Skeletal muscle tissue (tissue), 4 donors: ENCODE results near the gene GLIS1. TPM values are rescaled to one million over a fixed set of nuclear protein-coding genes. Genes with fewer than 3 reads are reported as not detected.
A peak's percentile ranks its signal among the peaks of the same experiment; 100 is the strongest.

Source experiments
- H3K27ac ChIP-seq: one replicate; pipeline ENCODE4 v1.7.0; 2013; ENCODE audit warnings: mild to moderate bottlenecking, low read depth, low read length, inconsistent platforms
- H3K27me3 ChIP-seq, 3 donors: one replicate each; pipeline ENCODE4 v1.7.0; 2013; ENCODE audit warnings: low read length in 3 of 3; ENCODE audit not compliant: control insufficient read depth in 3 of 3, insufficient read depth in 3 of 3
- H3K36me3 ChIP-seq, 3 donors: one replicate each; pipeline ENCODE4 v1.7.0; 2013; ENCODE audit warnings: low read length in 3 of 3; ENCODE audit not compliant: control insufficient read depth in 3 of 3, insufficient read depth in 3 of 3
- H3K4me1 ChIP-seq, 3 donors: one replicate each; pipeline ENCODE4 v1.7.0; 2013; ENCODE audit warnings: low read length in 3 of 3, mild to moderate bottlenecking in 3 of 3; ENCODE audit not compliant: control insufficient read depth in 3 of 3, insufficient read depth in 3 of 3
- H3K4me3 ChIP-seq, 3 donors: one replicate each; pipeline ENCODE4 v1.7.0; 2013; ENCODE audit warnings: low read length in 3 of 3
- H3K9ac ChIP-seq, 3 donors: one replicate each; pipeline ENCODE4 v1.7.0; 2013; ENCODE audit warnings: low read length in 3 of 3, mild to moderate bottlenecking in 3 of 3, moderate library complexity in 2 of 3, low read depth in 1 of 3
- H3K9me3 ChIP-seq, 3 donors: one replicate each; pipeline ENCODE4 v1.7.0; 2013; ENCODE audit warnings: low read length in 3 of 3; ENCODE audit not compliant: control insufficient read depth in 3 of 3
- total RNA-seq: library from RNA; depleted of rRNA; stranded (reverse); fragments of >200 nt; gene quantifications from one replicate; pipeline ENCODE4 v1.2.3, GENCODE V29; 2014
- donor health status: Osteomylitis.

Gene GLIS1
- total RNA-seq, result not detected

DNA sequence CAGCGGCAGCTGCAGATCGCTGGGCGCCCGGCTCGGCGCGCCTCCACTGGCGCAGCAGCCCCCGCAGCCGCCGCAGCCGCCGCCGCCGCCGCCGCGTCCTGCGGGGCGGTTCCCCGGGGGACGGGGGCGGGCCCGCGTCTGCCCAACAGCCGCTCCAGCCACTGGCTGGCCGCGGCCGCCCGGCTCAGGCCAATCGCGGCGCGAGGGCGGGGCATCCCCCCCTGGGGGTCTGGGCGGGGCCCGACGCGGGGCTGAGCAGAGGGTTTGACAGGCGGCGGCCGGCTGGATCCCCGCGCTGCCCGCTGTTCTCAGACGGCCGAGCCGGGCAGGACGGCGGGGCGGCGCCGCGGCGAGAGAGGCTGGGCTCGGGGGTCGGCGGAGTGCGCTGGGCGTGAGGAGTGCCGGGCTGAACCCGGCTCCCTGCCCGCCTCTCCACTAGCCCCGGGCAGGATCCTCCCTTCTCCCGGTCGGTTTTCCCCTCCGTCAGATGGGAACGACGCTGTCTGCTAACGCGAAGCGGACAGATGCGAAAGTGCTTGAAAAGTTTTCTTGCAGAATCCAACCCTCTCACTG lies at the start of gene GLIS1:
GLIS1 (minus strand) TSS at position 56 of the 573 bp plus-strand sequence. CDS start 1,100 bp downstream, outside the sequence.
- peaks cover 33 to 41% (median 33%) of the 10 kb centered on the region in 3 donors for H3K27me3 ChIP-seq
- peak within 1 kb of the TSS; percentile 50 to 60 (median 51) for H3K9ac ChIP-seq
- peaks cover 8 to 17% (median 16%) of the 10 kb centered on the region in 3 donors for H3K4me1 ChIP-seq
- H3K9me3 ChIP-seq, result no peaks in the 10 kb centered on the region
- no peak within 1 kb of the TSS for H3K27ac ChIP-seq
- H3K4me3 ChIP-seq, result peak within 1 kb of the TSS; percentile 67 to 72 (median 69)
- H3K36me3 ChIP-seq, result no peaks in the 10 kb centered on the region

DNA sequence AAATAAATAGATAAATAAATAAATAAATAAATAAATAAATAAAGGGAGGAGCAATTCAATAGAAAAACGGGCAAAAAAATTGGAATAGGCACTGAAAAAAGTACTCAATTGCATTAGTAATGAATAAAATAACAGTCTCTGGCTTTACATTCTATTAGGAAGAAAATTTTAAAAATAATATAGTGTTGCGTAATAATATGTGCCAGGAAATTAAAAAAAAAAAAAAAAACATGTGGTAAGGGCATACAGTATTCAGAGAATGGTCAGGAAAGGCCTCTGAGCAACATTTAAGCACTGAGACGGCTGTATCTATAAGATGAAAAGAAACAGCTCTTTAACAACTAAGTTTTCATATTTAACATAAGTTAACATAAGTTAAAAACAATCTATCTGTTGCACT lies 48.7 kb upstream of the GLIS1 start:
- Histone ChIP-seq H3K9me3 (no peaks in the 10 kb centered on the region), H3K9ac (no peak overlapping the region), H3K4me1 (no peaks in the 10 kb centered on the region), H3K27me3 (no peaks in the 10 kb centered on the region), H3K36me3 (peaks cover 7 to 13% (median 8%) of the 10 kb centered on the region in 3 donors), H3K4me3 (no peak overlapping the region), H3K27ac (no peak overlapping the region)

DNA sequence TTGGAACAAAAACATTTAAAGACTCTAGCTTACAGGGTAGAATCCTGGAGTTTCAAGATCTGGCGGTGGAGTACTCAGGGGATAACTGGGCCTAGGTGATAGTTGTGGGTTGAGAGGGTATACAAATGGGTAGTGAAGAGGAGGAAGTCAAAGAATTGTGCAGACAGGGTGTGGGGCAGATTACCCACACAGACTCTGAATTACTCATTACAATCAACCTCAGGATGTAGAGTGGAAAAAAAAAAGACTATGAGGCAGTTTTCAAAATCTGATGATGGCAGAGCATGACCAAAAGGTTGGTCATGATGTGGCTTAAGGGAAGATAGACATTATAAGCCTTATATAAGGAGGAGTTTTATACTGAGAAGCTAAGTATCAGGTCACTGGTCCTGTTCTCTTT lies 44.1 kb upstream of the GLIS1 start:
- Histone ChIP-seq H3K4me3 (no peak overlapping the region), H3K36me3 (peaks cover 3 to 8% (median 4%) of the 10 kb centered on the region in 3 donors), H3K9me3 (no peaks in the 10 kb centered on the region), H3K27me3 (no peaks in the 10 kb centered on the region), H3K9ac (no peak overlapping the region), H3K4me1 (no peaks in the 10 kb centered on the region), H3K27ac (no peak overlapping the region)

DNA sequence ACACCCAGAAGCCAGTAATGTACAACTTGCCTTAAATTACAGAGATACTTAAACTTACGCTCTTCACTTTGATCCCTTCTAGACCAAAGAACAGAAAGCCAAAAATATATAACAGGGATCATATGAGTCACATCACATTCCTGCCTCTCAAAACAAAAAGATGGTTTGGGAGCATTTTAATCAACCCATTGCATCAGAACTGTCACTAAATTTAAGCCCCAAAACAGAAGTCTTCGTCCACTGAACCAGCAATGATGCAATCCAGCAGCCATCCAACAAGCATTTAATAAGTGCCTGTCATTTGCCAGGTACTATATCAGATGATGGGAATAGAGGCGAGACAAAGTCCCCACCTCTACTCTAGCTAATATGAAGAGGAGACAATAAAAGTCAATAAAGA lies 42.7 kb upstream of the GLIS1 start:
- Histone ChIP-seq H3K4me1 (no peaks in the 10 kb centered on the region), H3K4me3 (no peak overlapping the region), H3K27ac (no peak overlapping the region), H3K9me3 (no peaks in the 10 kb centered on the region), H3K36me3 (peaks cover 3 to 7% (median 4%) of the 10 kb centered on the region in 3 donors), H3K9ac (no peak overlapping the region), H3K27me3 (no peaks in the 10 kb centered on the region)

DNA sequence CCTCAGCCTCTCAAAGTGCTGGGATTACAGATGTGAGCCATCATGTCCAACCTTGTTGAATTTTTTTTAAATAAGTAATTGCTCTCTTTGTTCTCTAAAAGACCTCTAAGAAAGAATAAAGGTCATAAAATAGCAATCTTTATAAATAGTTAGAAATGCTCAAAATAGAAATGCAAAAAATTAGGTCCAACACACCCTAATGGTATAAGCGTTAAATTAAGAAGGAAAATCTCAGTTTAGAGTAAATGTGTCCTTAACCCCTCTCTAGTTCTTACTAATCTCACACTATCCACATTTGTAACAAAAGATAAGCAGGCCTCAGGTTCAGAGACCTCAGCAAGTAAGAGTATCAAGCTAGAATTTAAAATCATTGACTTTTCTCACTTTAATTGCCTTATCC lies 38.3 kb upstream of the GLIS1 start:
- H3K9me3 ChIP-seq, result no peaks in the 10 kb centered on the region
- no peaks in the 10 kb centered on the region for H3K4me1 ChIP-seq
- no peaks in the 10 kb centered on the region for H3K27me3 ChIP-seq
- H3K9ac ChIP-seq, result no peak overlapping the region
- no peak overlapping the region for H3K27ac ChIP-seq
- peaks cover 0 to 5% (median 1%) of the 10 kb centered on the region in 3 donors for H3K36me3 ChIP-seq
- no peak overlapping the region for H3K4me3 ChIP-seq

DNA sequence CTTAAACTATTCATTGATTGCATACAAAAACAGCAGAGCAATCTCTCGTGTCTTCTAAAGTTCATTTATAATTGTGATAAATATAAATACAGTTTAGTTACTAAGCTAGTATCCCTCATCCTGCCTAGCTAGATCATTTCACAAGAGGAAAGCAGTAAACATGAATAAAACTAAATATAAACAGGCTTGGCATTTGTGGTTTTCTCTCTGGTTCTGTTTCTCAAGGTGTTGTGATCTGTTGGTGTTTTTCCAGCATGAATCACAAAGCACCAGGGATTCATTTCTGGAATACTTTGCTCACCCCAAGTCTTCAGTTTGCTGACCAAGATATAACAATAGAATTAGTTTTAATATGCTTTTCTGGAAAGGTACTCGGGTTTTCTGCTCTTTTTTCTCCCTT lies 32.7 kb upstream of the GLIS1 start:
- H3K27me3 ChIP-seq, result no peaks in the 10 kb centered on the region
- no peak overlapping the region for H3K4me3 ChIP-seq
- no peak overlapping the region for H3K27ac ChIP-seq
- peaks cover 0 to 5% (median 0%) of the 10 kb centered on the region in 3 donors for H3K4me1 ChIP-seq
- H3K9ac ChIP-seq, result no peak overlapping the region
- H3K36me3 ChIP-seq, result peaks cover 2 to 5% (median 2%) of the 10 kb centered on the region in 3 donors
- H3K9me3 ChIP-seq, result no peaks in the 10 kb centered on the region

DNA sequence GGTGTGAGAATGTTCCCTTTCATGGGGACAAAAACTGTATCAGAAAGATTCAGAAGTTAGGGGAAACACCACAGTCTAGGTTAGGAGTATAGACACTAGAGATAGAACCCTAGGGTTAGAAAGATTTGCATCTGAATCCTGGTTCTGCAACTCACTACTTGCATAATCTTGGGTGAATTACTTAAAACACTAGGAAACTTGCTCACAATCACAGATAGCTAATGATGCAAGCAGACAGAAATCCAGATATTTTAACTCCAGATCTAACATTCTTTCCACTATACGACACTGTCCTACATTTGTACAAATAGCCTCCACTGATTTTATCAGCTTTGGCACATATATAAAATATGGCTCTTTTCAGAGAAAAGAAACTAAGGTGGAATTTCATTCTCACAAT lies 30.8 kb upstream of the GLIS1 start:
- peaks cover 0 to 8% (median 0%) of the 10 kb centered on the region in 3 donors for H3K4me1 ChIP-seq
- no peaks in the 10 kb centered on the region for H3K9me3 ChIP-seq
- H3K27me3 ChIP-seq, result no peaks in the 10 kb centered on the region
- H3K9ac ChIP-seq, result no peak overlapping the region
- no peak overlapping the region for H3K27ac ChIP-seq
- peaks cover 2 to 5% (median 2%) of the 10 kb centered on the region in 3 donors for H3K36me3 ChIP-seq
- no peak overlapping the region for H3K4me3 ChIP-seq

DNA sequence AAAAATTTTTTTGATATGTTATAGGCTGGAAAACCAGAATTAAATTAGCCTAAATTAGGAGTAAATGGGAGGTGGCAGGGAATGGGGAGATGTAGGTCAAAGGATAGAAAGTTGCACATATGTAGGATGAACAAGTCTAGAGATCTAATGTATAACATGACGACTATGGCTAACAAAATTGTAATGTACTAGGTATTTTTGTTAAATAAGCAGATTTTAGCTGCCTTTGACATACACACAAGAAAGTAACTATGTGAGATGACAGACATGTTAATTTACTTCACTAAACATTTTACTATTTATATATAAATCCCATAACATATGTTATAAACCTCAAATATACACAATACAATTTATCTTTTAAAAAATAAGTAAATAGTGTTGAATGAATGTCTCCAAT lies 30.2 kb upstream of the GLIS1 start:
- H3K9ac ChIP-seq, result no peak overlapping the region
- H3K4me3 ChIP-seq, result no peak overlapping the region
- H3K4me1 ChIP-seq, result peaks cover 0 to 8% (median 0%) of the 10 kb centered on the region in 3 donors
- no peak overlapping the region for H3K27ac ChIP-seq
- H3K27me3 ChIP-seq, result no peaks in the 10 kb centered on the region
- no peaks in the 10 kb centered on the region for H3K9me3 ChIP-seq
- peaks cover 2 to 5% (median 2%) of the 10 kb centered on the region in 3 donors for H3K36me3 ChIP-seq

DNA sequence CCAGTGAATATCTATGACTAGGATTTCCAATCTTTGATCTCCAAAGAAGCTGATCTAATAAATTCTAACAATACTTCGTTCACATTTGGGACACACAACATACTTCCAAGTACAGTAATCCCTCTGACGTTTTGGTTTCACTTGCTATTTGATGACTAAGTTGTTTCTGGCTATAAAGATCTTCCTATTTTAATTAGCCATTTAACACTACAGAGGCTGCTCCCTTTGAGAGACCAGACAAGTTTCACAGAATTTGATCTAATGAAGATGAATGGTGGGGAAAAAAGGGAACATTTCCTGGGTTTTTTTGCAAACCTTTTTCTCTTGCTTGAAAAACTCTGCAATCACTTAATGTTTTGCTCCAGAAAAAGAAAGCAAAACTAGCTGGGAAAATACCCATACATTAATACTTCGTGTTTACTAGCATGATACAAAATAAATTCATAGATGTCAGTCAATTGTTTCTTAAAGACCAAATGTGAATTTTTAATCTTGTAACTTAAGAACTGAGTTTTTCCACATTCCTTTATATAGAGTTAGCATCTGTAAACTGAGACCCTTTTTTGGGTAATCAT lies 28.0 kb upstream of the GLIS1 start:
- H3K27ac ChIP-seq, result no peak overlapping the region
- no peak overlapping the region for H3K4me3 ChIP-seq
- H3K36me3 ChIP-seq, result peaks cover 0 to 2% (median 0%) of the 10 kb centered on the region in 3 donors
- H3K27me3 ChIP-seq, result no peaks in the 10 kb centered on the region
- H3K4me1 ChIP-seq, result peaks cover 0 to 8% (median 0%) of the 10 kb centered on the region in 3 donors
- no peaks in the 10 kb centered on the region for H3K9me3 ChIP-seq
- peak overlapping the region in 2 of 3 donors; percentile 8 to 60 for H3K9ac ChIP-seq

DNA sequence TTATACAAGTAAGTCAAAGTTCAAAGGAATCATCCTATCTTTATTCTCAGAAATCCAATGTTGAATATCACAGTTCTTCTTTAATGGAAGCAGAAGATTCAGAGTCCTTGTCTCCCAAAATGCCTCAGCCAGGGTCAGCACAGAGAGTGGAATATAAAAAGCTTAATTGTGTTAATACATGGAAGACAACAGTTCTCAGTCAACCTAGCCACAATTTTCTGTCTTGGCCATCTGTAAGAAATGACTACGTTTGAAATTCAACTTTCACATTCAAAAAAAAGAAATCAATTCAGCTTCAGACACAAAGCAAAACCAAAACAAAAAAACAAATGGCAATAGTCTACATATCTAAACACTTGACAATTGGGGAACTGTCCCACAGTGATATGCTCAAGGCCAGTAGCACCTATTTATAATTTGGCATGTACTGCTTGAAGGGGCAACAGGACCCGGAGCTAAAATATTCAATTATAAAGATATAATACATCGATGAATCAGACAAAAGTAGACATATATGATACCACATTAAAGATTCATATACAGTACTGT lies 27.3 kb upstream of the GLIS1 start:
- peaks cover 0 to 2% (median 0%) of the 10 kb centered on the region in 3 donors for H3K36me3 ChIP-seq
- no peak overlapping the region for H3K27ac ChIP-seq
- no peaks in the 10 kb centered on the region for H3K27me3 ChIP-seq
- H3K4me1 ChIP-seq, result peaks cover 0 to 8% (median 0%) of the 10 kb centered on the region in 3 donors
- no peak overlapping the region for H3K4me3 ChIP-seq
- H3K9ac ChIP-seq, result peak overlapping the region in 1 of 3 donors; percentile 60
- H3K9me3 ChIP-seq, result no peaks in the 10 kb centered on the region
